MV-4-11 (cell line): Measurements from ENCODE around the gene EP400.
A peak's percentile ranks its signal among the peaks of the same experiment; 100 is the strongest.
"Not testable (repeated sequence)": the region's sequence is repeated elsewhere in the genome, so short reads cannot be mapped to it uniquely, and the experiment has no call there.

Experiments used
- DNase-seq: peaks from one replicate; lab custom pipeline; 2025; lab: John Stamatoyannopoulos, UW

EP400 gene

GRCh38 chr12:131928080-131928710, 21.5 kb upstream of the EP400 start:
- DNase-seq = no peak

DNA sequence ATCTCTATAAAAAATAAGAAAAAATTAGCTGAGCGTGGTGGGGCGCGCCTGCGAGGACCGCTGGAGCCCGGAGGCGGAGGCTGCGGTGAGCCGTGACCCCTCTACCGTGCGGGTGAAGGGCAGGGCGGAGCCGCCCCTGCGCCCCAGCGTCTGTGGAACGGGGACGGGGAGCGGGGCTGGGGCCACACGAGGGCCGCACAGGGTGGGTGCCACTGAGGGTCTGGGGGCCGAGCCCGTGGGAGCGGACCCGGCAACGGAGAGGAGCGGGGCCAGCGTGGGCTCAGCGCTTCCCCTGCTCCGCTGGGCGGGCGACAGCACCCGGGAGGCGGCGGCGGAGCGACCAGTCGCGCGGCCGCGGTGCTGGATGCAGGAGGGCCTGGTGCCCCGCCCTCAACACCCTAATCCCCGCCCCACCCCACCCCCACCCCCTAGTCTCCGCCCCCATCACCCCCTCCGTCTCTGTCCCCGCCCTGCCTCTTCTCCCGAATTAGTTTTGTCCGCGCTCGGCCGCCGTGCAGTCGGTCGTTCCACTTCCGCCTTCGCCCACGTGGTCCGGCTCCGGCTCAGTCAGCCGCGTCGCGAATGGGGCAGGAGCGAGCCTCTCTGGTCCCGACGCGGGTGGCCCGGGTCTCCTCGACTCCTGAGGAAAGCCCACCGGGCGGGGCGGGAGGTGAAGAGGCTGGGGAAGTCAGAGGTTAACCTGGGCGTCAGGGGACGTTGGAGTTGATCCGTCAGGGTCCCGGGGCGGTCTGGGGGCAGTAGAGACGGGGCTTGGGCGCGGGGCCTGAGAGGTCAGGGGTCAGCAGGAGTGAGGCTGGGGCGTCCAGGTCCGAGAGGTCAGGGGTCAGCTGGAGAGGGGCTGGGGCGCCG, 20.8 kb upstream of the EP400 start, which contains the start of gene PUS1:
Gene PUS1 (plus strand): TSS at position 566 of the 870 bp plus-strand sequence. CDS start 447 bp downstream, outside the sequence.
- peak; percentile 90 for DNase-seq

DNA sequence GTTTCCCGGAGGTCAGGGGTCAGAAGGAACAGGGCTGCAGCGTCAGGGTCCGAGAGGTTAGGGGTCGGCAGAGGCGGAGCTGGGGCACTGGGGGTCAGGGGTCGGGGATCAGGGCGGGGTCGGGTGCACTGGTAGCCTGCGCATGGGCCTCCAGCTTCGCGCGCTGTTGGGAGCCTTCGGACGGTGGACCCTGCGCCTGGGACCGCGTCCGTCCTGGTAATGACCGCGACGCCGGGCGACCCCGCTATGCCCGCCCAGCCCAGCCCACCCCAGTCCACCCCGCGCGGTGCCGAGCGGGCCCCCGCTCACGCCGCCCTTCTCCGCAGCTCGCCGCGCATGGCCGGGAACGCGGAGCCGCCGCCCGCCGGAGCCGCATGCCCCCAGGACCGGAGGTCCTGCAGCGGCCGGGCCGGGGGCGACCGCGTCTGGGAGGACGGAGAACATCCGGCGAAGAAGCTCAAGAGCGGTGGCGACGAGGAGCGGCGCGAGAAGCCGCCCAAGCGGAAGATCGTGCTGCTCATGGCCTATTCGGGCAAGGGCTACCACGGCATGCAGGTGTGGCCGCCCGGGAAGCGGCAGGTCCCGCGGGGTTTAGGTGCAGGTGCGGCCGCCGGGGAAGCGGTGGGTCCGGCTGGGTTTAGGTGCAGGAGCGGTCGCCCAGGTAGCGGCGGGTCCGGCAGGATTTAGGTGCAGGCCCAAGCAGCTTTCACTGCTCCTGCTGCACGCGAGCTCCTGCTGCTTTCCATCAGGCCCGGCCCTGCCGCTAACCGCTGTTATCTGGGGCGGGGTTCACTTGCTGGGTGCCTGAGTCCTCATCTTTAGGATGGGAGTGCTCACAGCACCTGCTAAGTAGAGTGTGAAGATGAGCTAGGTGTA, 19.9 kb upstream of the EP400 start:
- no peak for DNase-seq

DNA sequence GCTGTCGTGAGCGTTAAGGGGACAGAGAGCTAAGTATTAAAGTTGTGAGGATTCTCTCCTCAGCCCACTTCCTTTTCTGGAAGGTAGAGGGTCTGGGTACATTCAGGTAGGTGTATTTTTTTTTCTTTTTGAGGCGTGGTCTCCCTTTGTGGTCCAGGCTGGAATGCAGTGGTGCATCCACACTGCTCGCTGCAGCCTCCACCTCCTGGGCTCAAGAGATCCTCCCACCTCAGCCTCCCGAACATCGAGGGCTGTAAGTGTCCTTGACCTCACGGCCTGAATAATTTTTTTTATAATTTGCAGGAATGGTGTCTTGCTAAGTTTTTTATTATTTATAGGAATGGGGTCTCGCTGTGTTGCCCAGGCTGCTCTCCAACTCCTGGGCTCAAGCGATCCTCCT, 19.2 kb upstream of the EP400 start:
- no peak for DNase-seq

- no peak for DNase-seq
Measured at GRCh38 chr12:131933387-131933786, 16.4 kb upstream of the EP400 start.

DNA sequence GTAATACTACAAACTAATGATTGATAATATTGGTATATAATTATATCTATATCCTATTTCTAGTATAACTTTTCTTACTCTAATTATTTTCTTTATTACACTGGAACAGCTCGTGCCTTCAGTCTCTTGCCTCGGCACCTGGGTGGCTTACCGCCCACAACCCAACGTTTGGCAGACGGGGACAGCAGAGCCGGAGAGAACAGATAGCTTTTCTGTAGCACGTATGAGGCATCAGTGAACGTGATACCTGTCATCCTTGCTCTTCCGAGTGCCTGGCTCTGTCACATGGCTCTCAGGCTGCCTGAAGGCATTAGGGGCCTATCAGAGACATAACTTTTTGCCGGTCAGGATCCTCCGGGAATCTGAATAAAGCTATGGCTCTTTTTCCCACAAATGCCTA, 15.2 kb upstream of the EP400 start:
- no peak for DNase-seq

DNA sequence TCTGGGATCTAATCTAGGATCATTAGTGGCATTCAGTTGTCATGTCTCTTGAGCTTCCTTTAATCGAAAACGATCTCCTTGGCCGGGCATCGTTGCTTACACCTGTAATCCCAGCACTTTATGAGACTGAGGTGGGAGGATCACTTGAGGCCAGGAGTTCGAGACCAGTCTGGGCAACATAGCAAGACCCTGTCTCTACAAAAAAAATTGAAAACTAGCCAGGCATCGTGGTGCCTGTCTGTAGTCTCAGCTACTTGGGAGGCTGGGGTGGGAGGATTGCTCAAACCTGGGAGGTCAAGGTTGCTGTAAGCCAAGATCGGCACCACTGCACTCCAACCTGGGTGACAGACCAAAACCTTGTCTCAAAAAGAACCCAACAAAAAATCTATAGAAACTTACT, 11.7 kb upstream of the EP400 start:
- no peak for DNase-seq

GRCh38 chr12:131939007-131939406, 10.7 kb upstream of the EP400 start:
- no peak for DNase-seq

DNA sequence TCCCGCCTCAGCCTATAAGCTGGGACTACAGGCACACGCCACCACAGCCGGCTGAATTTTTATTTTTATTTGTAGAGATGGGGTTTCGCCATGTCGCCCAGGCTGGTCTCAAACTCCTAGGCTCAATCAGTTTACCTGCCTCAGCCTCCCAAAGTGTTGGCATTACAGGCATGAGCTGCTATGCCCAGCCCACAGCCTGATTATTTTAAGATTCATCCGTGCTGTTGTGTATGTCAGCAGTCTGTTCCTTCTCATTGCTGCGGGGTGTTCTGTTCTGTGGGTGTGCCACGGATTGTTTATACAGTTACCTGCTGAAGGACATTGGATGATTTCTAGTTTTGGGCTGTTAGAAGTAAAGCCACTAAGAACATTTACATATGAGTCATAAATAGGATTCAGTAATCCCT, 9.6 kb upstream of the EP400 start:
- DNase-seq = no peak

GRCh38 chr12:131941116-131941986, 8.4 kb upstream of the EP400 start:
- no peak for DNase-seq

GRCh38 chr12:131941987-131942341, 7.8 kb upstream of the EP400 start:
- DNase-seq = no peak

- DNase-seq = no peak
Measured at GRCh38 chr12:131942671-131943070, 7.1 kb upstream of the EP400 start.

- DNase-seq = no peak
Measured at GRCh38 chr12:131943389-131943788, 6.4 kb upstream of the EP400 start.

DNA sequence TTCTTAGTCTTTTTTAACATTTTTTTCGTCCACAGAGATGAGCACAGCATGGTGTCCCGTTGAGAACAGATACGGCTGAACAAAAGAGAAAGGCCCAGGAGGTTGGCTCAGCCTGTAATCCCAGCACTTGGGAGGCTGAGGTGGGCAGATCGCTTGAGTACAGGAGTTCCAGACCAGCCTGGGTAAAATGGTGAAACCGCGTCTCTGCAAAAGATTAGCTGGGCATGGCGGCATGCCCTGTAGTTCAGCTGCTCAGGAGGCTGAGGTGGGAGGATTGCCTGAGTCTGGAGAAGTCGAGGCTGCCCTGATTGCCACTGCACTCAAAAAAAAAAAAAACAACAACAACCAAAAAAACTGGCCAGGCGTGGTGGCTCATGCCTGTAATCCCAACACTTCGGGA, 5.9 kb upstream of the EP400 start:
- no peak for DNase-seq

DNA sequence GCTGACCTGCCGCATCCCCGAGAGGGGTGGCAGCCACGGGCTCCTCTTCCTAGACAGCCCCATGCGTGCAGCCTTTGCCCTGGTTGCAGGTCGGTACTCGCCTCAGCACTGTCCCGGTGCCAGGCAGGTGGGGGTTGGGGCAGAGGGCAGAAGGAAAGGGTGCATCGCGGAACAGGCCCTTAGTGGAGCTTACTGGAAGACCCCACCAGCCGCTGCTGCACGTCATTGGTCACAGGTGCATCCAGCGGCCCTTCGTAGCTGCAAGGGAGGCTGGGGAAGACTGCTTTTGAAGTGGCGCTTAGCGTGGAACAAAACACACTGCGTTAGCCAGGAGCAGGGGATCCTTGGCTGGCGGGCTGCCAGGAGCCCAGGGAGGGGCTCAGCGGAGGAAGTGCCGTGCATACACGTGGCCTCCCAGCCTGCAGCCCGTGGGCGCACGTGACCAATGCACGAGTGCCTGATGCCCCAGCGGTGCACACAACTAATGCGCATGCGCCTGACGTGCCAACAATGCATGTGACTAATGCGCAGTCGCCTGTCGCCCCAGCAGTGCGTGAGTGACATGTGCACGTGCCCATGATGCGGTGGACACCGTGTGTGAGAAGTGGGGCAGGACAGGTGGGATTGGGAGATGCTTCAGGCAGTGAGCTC, 5.0 kb upstream of the EP400 start:
- DNase-seq = no peak

GRCh38 chr12:131946757-131947156, 3.0 kb upstream of the EP400 start:
- no peak for DNase-seq

GRCh38 chr12:131947482-131948027, 2.2 kb upstream of the EP400 start:
- no peak for DNase-seq

DNA sequence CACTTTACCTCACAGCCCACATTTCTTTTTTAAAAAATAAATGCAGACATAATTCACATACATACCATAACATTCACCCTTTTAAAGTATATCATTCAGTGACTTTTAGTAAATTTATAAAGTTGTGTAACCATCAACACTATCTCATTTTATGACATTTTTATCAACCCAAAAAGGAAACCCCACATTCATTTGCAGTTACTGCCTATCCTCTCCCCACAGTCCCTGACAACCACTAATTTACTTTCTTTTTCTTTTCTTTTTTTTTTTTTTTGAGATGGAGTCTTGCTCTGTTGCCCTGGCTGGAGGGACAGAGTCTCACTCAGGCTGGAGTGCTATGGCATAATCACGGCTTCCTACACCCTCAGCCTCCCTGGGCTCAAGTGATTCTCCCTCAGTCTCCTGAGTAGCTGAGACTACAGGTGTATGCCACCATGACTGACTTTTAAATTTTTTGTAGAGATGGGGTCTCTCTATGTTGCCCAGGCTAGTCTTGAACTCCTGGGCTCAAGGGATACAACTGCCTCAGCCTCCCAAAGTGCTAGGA, 1.5 kb upstream of the EP400 start:
- DNase-seq = no peak

- DNase-seq = not testable (repeated sequence)
Measured at GRCh38 chr12:131948713-131949430, 870 bp upstream of the EP400 start.
